Astrocyte of the cerebellum (primary cell): ENCODE results near the gene VSTM4.

Experiments
- DNase-seq: peaks from one replicate; pipeline ENCODE4 v3.0.0-alpha.2; 2011; ENCODE audit warnings: low read depth
- H3K4me3 ChIP-seq: 2 replicates; pipeline ENCODE4 v1.5.1; 2011; ENCODE audit warnings: mild to moderate bottlenecking, low read depth, low read length, moderate library complexity
- CTCF ChIP-seq: IDR thresholded peaks from 2 replicates; pipeline ENCODE4 v1.5.1; 2012; ENCODE audit warnings: low read length, low read depth, moderate library complexity, mild to moderate bottlenecking; ENCODE audit errors: missing control alignments
- in situ Hi-C: cut with HindIII; loops from 2 replicates; pipeline ENCODE4 v1.10.0; 2017; ENCODE audit warnings: low sequenced_read_pairs

Gene VSTM4

DNA sequence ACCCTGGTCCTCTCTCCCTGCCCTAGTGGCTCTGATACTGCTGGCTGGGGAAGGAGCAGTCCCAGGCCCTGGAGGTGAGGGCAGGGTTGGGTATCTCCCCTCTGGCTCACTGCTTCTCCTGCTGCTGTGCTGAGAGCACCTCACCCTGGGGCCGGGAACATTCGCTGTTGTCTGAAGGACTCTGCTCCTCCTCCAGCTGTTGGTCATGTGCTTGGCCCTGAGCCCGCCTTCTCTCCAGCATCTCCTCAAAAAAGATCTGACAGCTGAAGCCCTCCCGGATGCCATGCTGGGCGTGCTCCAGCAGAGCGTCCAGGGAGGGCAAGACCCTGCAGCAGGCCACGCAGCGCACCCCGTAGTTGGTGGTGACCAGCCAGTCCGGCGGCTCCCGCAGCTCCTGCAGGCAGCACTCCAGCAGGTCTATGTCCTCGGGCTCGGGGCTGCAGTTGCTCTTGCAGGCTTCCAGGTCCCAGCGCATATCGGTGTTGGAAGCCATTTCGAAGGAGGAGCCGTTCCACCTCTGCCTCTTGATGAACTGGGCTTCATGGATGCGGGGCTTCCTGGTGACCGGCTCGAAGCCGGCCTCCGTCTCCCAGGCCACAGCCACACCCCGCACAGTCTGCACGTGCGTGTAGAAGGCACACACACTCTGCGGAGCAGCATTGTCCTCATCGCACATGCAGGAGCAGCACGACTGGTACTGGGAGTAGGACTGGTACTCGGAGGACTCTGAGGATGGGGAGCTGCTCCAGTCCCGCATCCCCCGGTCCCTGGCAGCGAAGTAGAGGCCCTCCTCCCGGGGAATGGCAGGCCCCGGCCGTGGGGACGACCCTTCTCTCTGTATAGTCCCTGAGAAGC is 16.4 kb upstream of the VSTM4 start:
- TF ChIP-seq CTCF, result no peak
- in situ Hi-C loops, result no loop called here
- no peak overlapping the region for H3K4me3 ChIP-seq
- no peak for DNase-seq

DNA sequence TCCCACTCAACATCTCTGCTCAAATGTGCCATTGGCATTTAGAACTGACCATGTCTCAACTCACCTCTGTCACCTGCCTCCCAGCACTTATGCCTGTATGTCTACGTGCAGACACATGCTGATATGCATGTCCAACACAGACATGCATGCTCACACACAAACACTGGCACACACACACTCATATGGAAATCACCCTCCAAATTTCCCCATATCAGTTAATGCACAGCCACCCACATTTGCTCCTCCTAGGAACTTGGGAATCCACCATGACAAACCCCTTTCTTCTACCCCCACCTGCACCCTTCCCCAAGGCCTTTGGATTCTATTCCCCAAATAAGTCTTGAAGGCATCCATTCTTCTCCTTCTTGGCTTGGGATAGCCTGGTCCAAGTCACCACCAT is 14.1 kb upstream of the VSTM4 start:
- H3K4me3 ChIP-seq, result no peak overlapping the region
- in situ Hi-C loops, result no loop called here
- TF ChIP-seq CTCF, result no peak
- no peak for DNase-seq

DNA sequence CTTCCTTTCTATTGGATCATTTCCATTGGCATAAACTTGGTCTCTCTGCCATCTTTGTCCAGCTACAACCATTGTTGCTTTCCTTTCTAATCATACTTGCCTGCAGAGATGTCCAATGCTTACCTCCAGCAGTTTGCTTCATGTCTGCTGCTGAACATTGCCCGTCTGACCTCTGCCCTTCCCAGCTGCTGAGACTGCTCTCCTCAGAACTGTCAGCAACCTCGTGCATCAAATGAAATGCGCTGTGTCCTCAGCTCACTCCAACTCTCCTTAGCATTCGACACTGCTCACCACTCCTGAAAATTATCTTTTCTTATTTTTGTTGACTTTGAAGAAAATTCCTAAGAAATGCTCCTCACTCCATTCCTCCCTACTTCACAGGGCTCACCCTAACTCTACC is 13.5 kb upstream of the VSTM4 start:
- in situ Hi-C loops, result no loop called here
- no peak for TF ChIP-seq CTCF
- H3K4me3 ChIP-seq, result no peak overlapping the region
- no peak for DNase-seq

GRCh38 chr10:49123981-49124950 is 8.9 kb upstream of the VSTM4 start:
- no peak overlapping the region for H3K4me3 ChIP-seq
- in situ Hi-C loops, result no loop called here
- no peak for TF ChIP-seq CTCF
- no peak for DNase-seq

DNA sequence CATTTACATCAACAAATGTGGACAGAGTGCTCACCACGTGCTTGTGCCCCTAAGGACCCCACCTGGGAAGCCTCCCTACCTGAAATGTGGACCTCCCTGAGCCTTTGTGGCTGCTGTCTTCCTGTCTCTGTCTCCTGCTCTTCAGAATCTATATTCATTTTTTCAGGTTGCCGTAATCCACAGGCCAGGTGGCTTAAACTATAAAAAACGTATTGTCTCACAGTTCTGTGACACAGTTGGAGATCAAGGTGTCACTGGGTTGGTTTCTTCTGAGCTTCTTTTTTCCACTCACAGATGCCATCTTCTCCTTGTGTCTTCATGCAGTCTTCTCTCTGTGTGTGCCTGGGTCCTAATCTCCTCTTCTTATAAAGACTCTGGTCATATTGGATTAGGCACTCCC is 5.6 kb upstream of the VSTM4 start:
- DNase-seq, result no peak
- TF ChIP-seq CTCF, result no peak
- no peak overlapping the region for H3K4me3 ChIP-seq
- in situ Hi-C loops, result no loop called here

GRCh38 chr10:49119746-49120145 is 4.4 kb upstream of the VSTM4 start:
- DNase-seq, result no peak
- no peak overlapping the region for H3K4me3 ChIP-seq
- TF ChIP-seq CTCF, result no peak
- in situ Hi-C loops, result no loop called here
